Measurements from ENCODE around the gene PIK3AP1. TPM values are rescaled to one million over a fixed set of nuclear protein-coding genes. Genes with fewer than 3 reads are reported as not detected.

PIK3AP1 gene
- total and polyA plus RNA-seq, 2 of the 13 experiments (the other 11 are each of a cell fraction or from before 2014, with no cell fraction given), result 3.6 to 13.8 TPM

DNA sequence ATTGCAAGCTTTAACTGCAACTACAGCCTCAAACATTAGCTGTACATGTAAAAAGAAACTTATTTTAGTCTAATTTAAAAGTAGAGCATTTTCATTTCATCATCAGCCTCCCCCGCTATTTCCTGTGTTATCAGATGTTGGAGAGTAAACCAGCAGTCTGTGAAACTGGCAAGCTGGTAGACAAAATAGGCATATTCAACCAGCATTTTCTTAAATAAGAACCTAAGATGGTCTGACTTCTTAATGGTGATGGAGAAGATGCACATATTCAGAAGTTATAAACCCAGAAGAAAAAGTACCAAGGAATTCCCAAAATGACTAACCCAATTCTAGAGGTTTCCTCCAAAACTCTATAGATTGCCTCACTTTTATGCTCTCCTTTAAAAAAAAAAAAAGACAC lies 24.9 kb downstream of the PIK3AP1 start:
- Histone ChIP-seq H4K20me1 (ENCODE audit: insufficient read depth, low read length) (no peaks in the 10 kb centered on the region), H3K4me1 (ENCODE audit: insufficient read depth, low read length) (no peaks in the 10 kb centered on the region), H3K4me2 (ENCODE audit: low read depth, low read length) (no peak overlapping the region), H3K27ac (ENCODE audit: extremely low read length, insufficient read depth, low read length) (no peak overlapping the region), H3K4me3 (replicated peaks in 1 of 3; ENCODE audit: insufficient read depth in 1 of 3, low read depth in 2 of 3, low read length in 3 of 3) (no peak overlapping the region), H3K9me3 (ENCODE audit: low read length) (no peaks in the 10 kb centered on the region), H3K27me3 (ENCODE audit: control insufficient read depth in 1 of 2, insufficient read depth in 2 of 2, low read length in 2 of 2) (no peaks in the 10 kb centered on the region), H3K36me3 (replicated peaks in 1 of 2; ENCODE audit: control insufficient read depth in 1 of 2, insufficient read depth in 2 of 2, low read length in 2 of 2) (no peaks in the 10 kb centered on the region), H3K9ac (ENCODE audit: insufficient read depth, low read depth, low read length) (no peak overlapping the region), H3K79me2 (ENCODE audit: insufficient read depth, low read length) (no peaks in the 10 kb centered on the region), H2AFZ (ENCODE audit: low read length) (no peak overlapping the region)
- TF ChIP-seq RFX5 (IDR thresholded peaks at IDR 0.05; ENCODE audit: low read depth, low read length), result no peak
- TF ChIP-seq, protein P1, sequence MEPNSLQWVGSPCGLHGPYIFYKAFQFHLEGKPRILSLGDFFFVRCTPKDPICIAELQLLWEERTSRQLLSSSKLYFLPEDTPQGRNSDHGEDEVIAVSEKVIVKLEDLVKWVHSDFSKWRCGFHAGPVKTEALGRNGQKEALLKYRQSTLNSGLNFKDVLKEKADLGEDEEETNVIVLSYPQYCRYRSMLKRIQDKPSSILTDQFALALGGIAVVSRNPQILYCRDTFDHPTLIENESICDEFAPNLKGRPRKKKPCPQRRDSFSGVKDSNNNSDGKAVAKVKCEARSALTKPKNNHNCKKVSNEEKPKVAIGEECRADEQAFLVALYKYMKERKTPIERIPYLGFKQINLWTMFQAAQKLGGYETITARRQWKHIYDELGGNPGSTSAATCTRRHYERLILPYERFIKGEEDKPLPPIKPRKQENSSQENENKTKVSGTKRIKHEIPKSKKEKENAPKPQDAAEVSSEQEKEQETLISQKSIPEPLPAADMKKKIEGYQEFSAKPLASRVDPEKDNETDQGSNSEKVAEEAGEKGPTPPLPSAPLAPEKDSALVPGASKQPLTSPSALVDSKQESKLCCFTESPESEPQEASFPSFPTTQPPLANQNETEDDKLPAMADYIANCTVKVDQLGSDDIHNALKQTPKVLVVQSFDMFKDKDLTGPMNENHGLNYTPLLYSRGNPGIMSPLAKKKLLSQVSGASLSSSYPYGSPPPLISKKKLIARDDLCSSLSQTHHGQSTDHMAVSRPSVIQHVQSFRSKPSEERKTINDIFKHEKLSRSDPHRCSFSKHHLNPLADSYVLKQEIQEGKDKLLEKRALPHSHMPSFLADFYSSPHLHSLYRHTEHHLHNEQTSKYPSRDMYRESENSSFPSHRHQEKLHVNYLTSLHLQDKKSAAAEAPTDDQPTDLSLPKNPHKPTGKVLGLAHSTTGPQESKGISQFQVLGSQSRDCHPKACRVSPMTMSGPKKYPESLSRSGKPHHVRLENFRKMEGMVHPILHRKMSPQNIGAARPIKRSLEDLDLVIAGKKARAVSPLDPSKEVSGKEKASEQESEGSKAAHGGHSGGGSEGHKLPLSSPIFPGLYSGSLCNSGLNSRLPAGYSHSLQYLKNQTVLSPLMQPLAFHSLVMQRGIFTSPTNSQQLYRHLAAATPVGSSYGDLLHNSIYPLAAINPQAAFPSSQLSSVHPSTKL (CRISPR knock-in tag; IDR thresholded peaks at IDR 0.05), result no peak
- TF ChIP-seq RFX1 (IDR thresholded peaks at IDR 0.05), result no peak
- TF ChIP-seq ZNF446 (CRISPR knock-in tag; IDR thresholded peaks at IDR 0.05), result no peak
- no peak for TF ChIP-seq TGIF2 (CRISPR knock-in tag; IDR thresholded peaks at IDR 0.05)
- TF ChIP-seq, protein P2, sequence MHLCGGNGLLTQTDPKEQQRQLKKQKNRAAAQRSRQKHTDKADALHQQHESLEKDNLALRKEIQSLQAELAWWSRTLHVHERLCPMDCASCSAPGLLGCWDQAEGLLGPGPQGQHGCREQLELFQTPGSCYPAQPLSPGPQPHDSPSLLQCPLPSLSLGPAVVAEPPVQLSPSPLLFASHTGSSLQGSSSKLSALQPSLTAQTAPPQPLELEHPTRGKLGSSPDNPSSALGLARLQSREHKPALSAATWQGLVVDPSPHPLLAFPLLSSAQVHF (CRISPR knock-in tag; IDR thresholded peaks at IDR 0.05), result no peak
- no peak for TF ChIP-seq SETDB1 (CRISPR knock-in tag; IDR thresholded peaks at IDR 0.05; ENCODE audit: borderline replicate concordance)
- TF ChIP-seq ZBTB8A (CRISPR knock-in tag; IDR thresholded peaks at IDR 0.05; ENCODE audit: borderline replicate concordance, low read depth), result no peak
- TF ChIP-seq ZNF468 (CRISPR knock-in tag; IDR thresholded peaks at IDR 0.05), result no peak
- TF ChIP-seq ZNF263 (CRISPR knock-in tag; IDR thresholded peaks at IDR 0.05), result no peak
- TF ChIP-seq TCF7 (IDR thresholded peaks at IDR 0.05; ENCODE audit: low read depth), result no peak
- TF ChIP-seq, protein P3, sequence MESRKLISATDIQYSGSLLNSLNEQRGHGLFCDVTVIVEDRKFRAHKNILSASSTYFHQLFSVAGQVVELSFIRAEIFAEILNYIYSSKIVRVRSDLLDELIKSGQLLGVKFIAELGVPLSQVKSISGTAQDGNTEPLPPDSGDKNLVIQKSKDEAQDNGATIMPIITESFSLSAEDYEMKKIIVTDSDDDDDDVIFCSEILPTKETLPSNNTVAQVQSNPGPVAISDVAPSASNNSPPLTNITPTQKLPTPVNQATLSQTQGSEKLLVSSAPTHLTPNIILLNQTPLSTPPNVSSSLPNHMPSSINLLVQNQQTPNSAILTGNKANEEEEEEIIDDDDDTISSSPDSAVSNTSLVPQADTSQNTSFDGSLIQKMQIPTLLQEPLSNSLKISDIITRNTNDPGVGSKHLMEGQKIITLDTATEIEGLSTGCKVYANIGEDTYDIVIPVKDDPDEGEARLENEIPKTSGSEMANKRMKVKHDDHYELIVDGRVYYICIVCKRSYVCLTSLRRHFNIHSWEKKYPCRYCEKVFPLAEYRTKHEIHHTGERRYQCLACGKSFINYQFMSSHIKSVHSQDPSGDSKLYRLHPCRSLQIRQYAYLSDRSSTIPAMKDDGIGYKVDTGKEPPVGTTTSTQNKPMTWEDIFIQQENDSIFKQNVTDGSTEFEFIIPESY (CRISPR knock-in tag; IDR thresholded peaks at IDR 0.05), result no peak
- no peak for TF ChIP-seq CCAR2 (optimal IDR thresholded peaks at IDR 0.05; ENCODE audit: low read depth, low read length)
- TF ChIP-seq, protein P4, sequence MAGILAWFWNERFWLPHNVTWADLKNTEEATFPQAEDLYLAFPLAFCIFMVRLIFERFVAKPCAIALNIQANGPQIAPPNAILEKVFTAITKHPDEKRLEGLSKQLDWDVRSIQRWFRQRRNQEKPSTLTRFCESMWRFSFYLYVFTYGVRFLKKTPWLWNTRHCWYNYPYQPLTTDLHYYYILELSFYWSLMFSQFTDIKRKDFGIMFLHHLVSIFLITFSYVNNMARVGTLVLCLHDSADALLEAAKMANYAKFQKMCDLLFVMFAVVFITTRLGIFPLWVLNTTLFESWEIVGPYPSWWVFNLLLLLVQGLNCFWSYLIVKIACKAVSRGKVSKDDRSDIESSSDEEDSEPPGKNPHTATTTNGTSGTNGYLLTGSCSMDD (CRISPR knock-in tag; IDR thresholded peaks at IDR 0.05), result no peak
- WGBS (ENCODE audit: low lambda C conversion rate), result 65% methylated on average over 1 of the region's 1 CpG
- no TSS peak for BruUV-seq (replicated peaks)
- no peak for DNase-seq (ENCODE audit: low spot score)
- ChIA-PET CTCF (ENCODE audit: low intra/inter-chr PET ratio, low total read pairs) (no interaction called here), POLR2A (no interaction called here)
- in situ Hi-C loops (cut with HindIII; ENCODE audit: extremely low pct_ligation_motif_present, low pct_unique_long_range_greater_than_20kb) (no loop called here), intact Hi-C loops (cut with micrococcal nuclease; ENCODE audit: unreplicated experiment) (no loop called here)
- FAIRE-seq, result no peak
- ATAC-seq, result no peak
